Caco-2 (cell line): ENCODE measurements around the gene ACSS1. TPM values are rescaled to one million over a fixed set of nuclear protein-coding genes. Genes with fewer than 3 reads are reported as not detected.
A peak's percentile ranks its signal among the peaks of the same experiment; 100 is the strongest.

Experiments
- BruUV-seq: library from RNA; stranded (reverse); fragments of 400-500 nt; replicated peaks from 2 replicates; lab custom pipeline; 2021; lab: Mats Ljungman, UMichigan
- CTCF ChIA-PET: fragments of 300-600 bp; sonication (Branson Sonifier 250); formaldehyde crosslinking; loops from one replicate; lab custom pipeline; 2022; ENCODE audit warnings: antibody characterized with exemption; lab: Charles Lee
- POLR2A ChIA-PET: fragments of 300-600 bp; sonication (Branson Sonifier 250); formaldehyde crosslinking; loops from one replicate; lab custom pipeline; 2022; ENCODE audit warnings: antibody characterized with exemption; lab: Charles Lee
- DNase-seq, 2 experiments: peaks; one replicate each; pipeline versions ENCODE4 v3.0.0 to v3.0.0-alpha.2; 2020 to 2022
- H3K27me3 ChIP-seq: replicated peaks from 2 replicates; pipeline ENCODE4 v1.6.0; 2011; ENCODE audit warnings: low read length; ENCODE audit not compliant: control insufficient read depth, insufficient read depth
- H3K36me3 ChIP-seq: 2 replicates; pipeline ENCODE4 v1.5.1; 2011; ENCODE audit warnings: low read length; ENCODE audit not compliant: control insufficient read depth, insufficient read depth
- H3K4me1 ChIP-seq: fragments of 250-450 bp; sonication (Bioruptor Pico); 2 replicates; pipeline ENCODE4 v1.5.1; 2020; ENCODE audit warnings: mild to moderate bottlenecking
- H3K4me3 ChIP-seq: 2 replicates; pipeline ENCODE4 v1.5.1; 2011; ENCODE audit warnings: low read depth, mild to moderate bottlenecking, control low read depth, low read length
- H3K9me3 ChIP-seq: fragments of 250-450 bp; sonication (Bioruptor Pico); 2 replicates; pipeline ENCODE4 v1.5.1; 2020; ENCODE audit warnings: mild to moderate bottlenecking, moderate library complexity
- H3K27ac Mint-ChIP-seq: one replicate; pipeline ENCODE4 v1.8.0; 2022; ENCODE audit warnings: mixed read lengths; ENCODE audit not compliant: unreplicated experiment
- H3K27me3 Mint-ChIP-seq: one replicate; pipeline ENCODE4 v1.8.0; 2022; ENCODE audit warnings: mixed read lengths; ENCODE audit not compliant: insufficient read depth, unreplicated experiment
- H3K36me3 Mint-ChIP-seq: one replicate; pipeline ENCODE4 v1.8.0; 2022; ENCODE audit warnings: mild to moderate bottlenecking, mixed read lengths; ENCODE audit not compliant: insufficient read depth, unreplicated experiment
- H3K4me1 Mint-ChIP-seq: one replicate; pipeline ENCODE4 v1.8.0; 2022; ENCODE audit warnings: low read depth, mixed read lengths; ENCODE audit not compliant: unreplicated experiment
- H3K4me3 Mint-ChIP-seq: one replicate; pipeline ENCODE4 v1.8.0; 2022; ENCODE audit warnings: mild to moderate bottlenecking, moderate library complexity, mixed read lengths; ENCODE audit not compliant: unreplicated experiment
- H3K9me3 Mint-ChIP-seq: one replicate; pipeline ENCODE4 v1.8.0; 2022; ENCODE audit warnings: mixed read lengths; ENCODE audit not compliant: unreplicated experiment
- intact Hi-C: fragments of 100-400 bp; cut with micrococcal nuclease; formaldehyde crosslinking; loops from one replicate; pipeline ENCODE4 v1.10.0; 2022; ENCODE audit not compliant: unreplicated experiment
- total RNA-seq: library from RNA; stranded (reverse); gene quantifications from 2 replicates; pipeline ENCODE4 v1.2.3, GENCODE V29; 2022
- TF ChIP-seq, protein P1 (sequence below), 2 experiments: fragments of 200-600 bp in 1 of 2; IDR thresholded peaks; 1 replicate in 1 of 2; 2 replicates in 1 of 2; pipeline versions ENCODE4 v1.5.1 to v1.8.0; 2011 to 2022; ENCODE audit warnings: antibody characterized with exemption in 1 of 2, control low read depth in 1 of 2, inconsistent platforms in 1 of 2, low read depth in 1 of 2, low read length in 1 of 2, mild to moderate bottlenecking in 1 of 2, moderate library complexity in 1 of 2; ENCODE audit not compliant: insufficient read depth in 1 of 2, severe bottlenecking in 1 of 2, unreplicated experiment in 1 of 2

ACSS1 gene
- total RNA-seq, 1 experiment from 2014 or later = 113 TPM

GRCh38 chr20:25055711-25056495 lies 2.0 kb downstream of the ACSS1 start:
- H3K27ac Mint-ChIP-seq = peak overlapping the region; percentile 31
- no peaks in the 10 kb centered on the region; the same call in 1 of the 2 replicates for H3K36me3 ChIP-seq
- ChIA-PET POLR2A (no interaction called here), CTCF (interaction anchor here (1.5 kb wide), 1 partner anchor 9 kb away, joined by 3 read pairs; no protein-coding TSS in a partner anchor)
- no peaks in the 10 kb centered on the region for H3K27me3 ChIP-seq
- peaks cover 20% of the 10 kb centered on the region for H3K4me1 Mint-ChIP-seq
- peaks cover 13% of the 10 kb centered on the region for H3K36me3 Mint-ChIP-seq
- BruUV-seq = TSS peak; percentile 17
- H3K27me3 Mint-ChIP-seq = no peaks in the 10 kb centered on the region
- TF ChIP-seq, protein P1, sequence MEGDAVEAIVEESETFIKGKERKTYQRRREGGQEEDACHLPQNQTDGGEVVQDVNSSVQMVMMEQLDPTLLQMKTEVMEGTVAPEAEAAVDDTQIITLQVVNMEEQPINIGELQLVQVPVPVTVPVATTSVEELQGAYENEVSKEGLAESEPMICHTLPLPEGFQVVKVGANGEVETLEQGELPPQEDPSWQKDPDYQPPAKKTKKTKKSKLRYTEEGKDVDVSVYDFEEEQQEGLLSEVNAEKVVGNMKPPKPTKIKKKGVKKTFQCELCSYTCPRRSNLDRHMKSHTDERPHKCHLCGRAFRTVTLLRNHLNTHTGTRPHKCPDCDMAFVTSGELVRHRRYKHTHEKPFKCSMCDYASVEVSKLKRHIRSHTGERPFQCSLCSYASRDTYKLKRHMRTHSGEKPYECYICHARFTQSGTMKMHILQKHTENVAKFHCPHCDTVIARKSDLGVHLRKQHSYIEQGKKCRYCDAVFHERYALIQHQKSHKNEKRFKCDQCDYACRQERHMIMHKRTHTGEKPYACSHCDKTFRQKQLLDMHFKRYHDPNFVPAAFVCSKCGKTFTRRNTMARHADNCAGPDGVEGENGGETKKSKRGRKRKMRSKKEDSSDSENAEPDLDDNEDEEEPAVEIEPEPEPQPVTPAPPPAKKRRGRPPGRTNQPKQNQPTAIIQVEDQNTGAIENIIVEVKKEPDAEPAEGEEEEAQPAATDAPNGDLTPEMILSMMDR (IDR thresholded peaks at IDR 0.05; ENCODE audit: insufficient read depth in 1 of 2, low read depth in 1 of 2, low read length in 1 of 2, severe bottlenecking in 1 of 2, unreplicated experiment in 1 of 2) = no peak
- peak overlapping the region; percentile 77; the same call in 1 of the 2 replicates for H3K4me3 ChIP-seq
- H3K4me3 Mint-ChIP-seq = peak overlapping the region; percentile 72
- H3K9me3 Mint-ChIP-seq = no peaks in the 10 kb centered on the region
- H3K9me3 ChIP-seq = no peaks in the 10 kb centered on the region
- H3K4me1 ChIP-seq = peaks cover 54% of the 10 kb centered on the region
- DNase-seq = peak in 1 of 2 experiments; percentile 57
- intact Hi-C loops = no loop called here

DNA sequence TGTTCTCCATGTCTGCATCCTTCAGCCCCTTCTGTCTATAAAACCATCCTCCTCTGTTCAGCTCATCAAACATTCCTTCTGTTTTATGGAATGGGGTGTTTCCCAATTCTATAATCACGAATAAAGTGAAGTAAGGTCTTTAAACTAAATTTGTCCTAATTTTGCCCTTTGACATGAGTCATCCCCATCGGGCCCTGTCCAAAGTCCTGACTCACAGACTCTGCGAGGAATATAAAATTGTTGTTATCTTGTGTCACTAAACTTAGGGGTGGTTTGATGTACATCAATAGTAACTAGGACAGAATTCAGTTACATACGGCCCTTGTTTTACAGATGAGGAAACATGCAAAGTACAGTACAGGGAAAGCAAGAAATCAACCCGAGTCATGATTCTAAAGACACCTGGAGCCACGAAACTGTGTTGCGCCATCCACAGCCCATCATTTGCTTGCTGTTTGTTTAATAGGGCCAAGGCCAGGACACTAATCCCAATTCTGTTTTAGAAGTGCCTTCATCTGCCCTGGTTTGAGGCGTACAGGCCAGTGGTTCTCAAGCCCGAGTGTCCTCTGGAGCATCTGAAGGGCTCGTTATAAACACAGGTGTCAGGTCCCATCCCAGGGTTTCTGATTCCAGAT lies 2.8 kb downstream of the ACSS1 start:
- no peak overlapping the region for H3K27ac Mint-ChIP-seq
- no TSS peak for BruUV-seq
- no peaks in the 10 kb centered on the region for H3K27me3 ChIP-seq
- H3K4me3 ChIP-seq = no peak overlapping the region
- POLR2A ChIA-PET = no interaction called here
- peaks cover 19% of the 10 kb centered on the region for H3K36me3 Mint-ChIP-seq
- no peaks in the 10 kb centered on the region; the same call in 1 of the 2 replicates for H3K36me3 ChIP-seq
- DNase-seq = peak in 1 of 2 experiments; percentile 9
- no peaks in the 10 kb centered on the region for H3K9me3 Mint-ChIP-seq
- peaks cover 12% of the 10 kb centered on the region for H3K4me1 Mint-ChIP-seq
- peak overlapping the region; percentile 16 for H3K4me3 Mint-ChIP-seq
- no peaks in the 10 kb centered on the region for H3K27me3 Mint-ChIP-seq
- H3K9me3 ChIP-seq = no peaks in the 10 kb centered on the region
- CTCF ChIA-PET = no interaction called here
- peaks cover 47% of the 10 kb centered on the region for H3K4me1 ChIP-seq
- TF ChIP-seq, protein P1 (IDR thresholded peaks at IDR 0.05; ENCODE audit: insufficient read depth in 1 of 2, low read depth in 1 of 2, low read length in 1 of 2, severe bottlenecking in 1 of 2, unreplicated experiment in 1 of 2) = no peak
- intact Hi-C loops = no loop called here

DNA sequence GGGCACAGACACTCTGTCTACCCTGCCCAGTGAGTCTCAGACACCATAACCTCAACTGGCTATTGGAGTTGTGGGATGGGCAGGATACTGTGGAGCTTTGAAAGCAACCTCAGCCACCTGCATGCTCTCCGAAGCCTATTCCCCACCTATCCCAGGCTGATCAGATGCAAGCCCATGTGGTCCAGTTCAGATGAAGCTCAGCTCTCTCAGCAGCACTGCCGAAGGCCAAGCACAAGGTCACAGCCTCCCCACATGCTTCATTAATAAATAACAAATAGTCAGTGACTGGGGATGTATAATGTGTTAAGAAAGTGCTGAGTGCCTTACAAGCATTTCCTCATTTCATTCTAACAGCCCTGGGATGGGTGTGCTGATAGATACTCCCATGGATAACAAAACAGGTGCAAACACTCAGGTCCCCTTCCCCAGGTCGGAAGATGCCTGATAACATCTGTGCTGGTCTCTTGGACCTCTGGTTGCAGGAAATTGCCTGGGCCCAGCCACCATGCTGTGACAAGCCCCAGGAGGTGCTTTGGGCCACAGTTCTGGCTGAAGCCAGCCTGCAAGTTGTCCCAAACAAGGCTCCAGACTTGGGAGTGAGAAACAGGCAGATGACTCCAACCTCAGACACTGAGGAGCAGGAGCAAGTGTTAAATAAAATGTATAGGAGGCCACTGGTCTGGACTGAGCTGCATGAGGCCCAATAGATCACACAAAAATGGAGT lies 3.7 kb downstream of the ACSS1 start:
- ChIA-PET CTCF (no interaction called here), POLR2A (no interaction called here)
- intact Hi-C loops = no loop called here
- Histone ChIP-seq H3K9me3 (no peaks in the 10 kb centered on the region), H3K36me3 (no peaks in the 10 kb centered on the region; the same call in 1 of the 2 replicates), H3K27me3 (no peaks in the 10 kb centered on the region), H3K4me3 (no peak overlapping the region), H3K4me1 (peaks cover 38% of the 10 kb centered on the region)
- Mint-ChIP-seq H3K36me3 (peaks cover 19% of the 10 kb centered on the region), H3K4me3 (no peak overlapping the region), H3K4me1 (peaks cover 11% of the 10 kb centered on the region), H3K27me3 (no peaks in the 10 kb centered on the region), H3K27ac (no peak overlapping the region), H3K9me3 (no peaks in the 10 kb centered on the region)
- no TSS peak for BruUV-seq
- TF ChIP-seq, protein P1 (IDR thresholded peaks at IDR 0.05; ENCODE audit: insufficient read depth in 1 of 2, low read depth in 1 of 2, low read length in 1 of 2, severe bottlenecking in 1 of 2, unreplicated experiment in 1 of 2) = no peak
- peak in 1 of 2 experiments; percentile 21 for DNase-seq
